CD14-positive monocyte (primary cell): ENCODE measurements around the gene POU2F2. TPM values are rescaled to one million over a fixed set of nuclear protein-coding genes. Genes with fewer than 3 reads are reported as not detected.

Experiments used
- DNase-seq, 3 donors: peaks; one replicate each; pipeline ENCODE4 v3.0.0-alpha.2; 2011 to 2022
- H2AFZ ChIP-seq: 2 replicates; pipeline ENCODE4 v1.6.0; 2012; ENCODE audit warnings: mild to moderate bottlenecking, low read depth, low read length, inconsistent platforms; ENCODE audit not compliant: insufficient read depth, poor library complexity, severe bottlenecking
- H3K27ac ChIP-seq, 2 donors: 1 replicate in 1 of 2; 2 replicates in 1 of 2; pipeline ENCODE4 v1.5.1; 2012 to 2013; ENCODE audit warnings: low read length in 2 of 2, control low read depth in 1 of 2, inconsistent platforms in 1 of 2, low read depth in 1 of 2, mild to moderate bottlenecking in 1 of 2
- H3K27me3 ChIP-seq, 2 donors: one replicate each; pipeline versions ENCODE4 v1.6.0 to v1.6.1; 2011 to 2013; ENCODE audit warnings: low read length in 2 of 2; ENCODE audit not compliant: control insufficient read depth in 2 of 2, insufficient read depth in 2 of 2
- H3K36me3 ChIP-seq, 2 donors: replicated peaks in 1 of 2; 1 replicate in 1 of 2; 2 replicates in 1 of 2; pipeline versions ENCODE4 v1.5.1 to v1.6.1; 2012 to 2013; ENCODE audit warnings: low read length in 2 of 2, control low read depth in 1 of 2, inconsistent platforms in 1 of 2, mild to moderate bottlenecking in 1 of 2; ENCODE audit not compliant: insufficient read depth in 2 of 2, control insufficient read depth in 1 of 2
- H3K4me1 ChIP-seq, 2 donors: 1 replicate in 1 of 2; 2 replicates in 1 of 2; pipeline versions ENCODE4 v1.5.1 to v1.6.1; 2012 to 2013; ENCODE audit warnings: low read length in 2 of 2, control low read depth in 1 of 2, inconsistent platforms in 1 of 2, mild to moderate bottlenecking in 1 of 2, moderate library complexity in 1 of 2; ENCODE audit not compliant: insufficient read depth in 2 of 2, control insufficient read depth in 1 of 2
- H3K4me2 ChIP-seq: replicated peaks from 2 replicates; pipeline ENCODE3; 2012; ENCODE audit warnings: low read length, moderate library complexity, mild to moderate bottlenecking; ENCODE audit not compliant: poor library complexity, severe bottlenecking; ENCODE audit errors: extremely low read depth
- H3K4me3 ChIP-seq, 3 experiments: fragments of 200-600 bp in 1 of 3; sonication (generic) in 1 of 3; replicated peaks in 1 of 3; 1 replicate in 2 of 3; 2 replicates in 1 of 3; pipeline ENCODE4 v1.5.1; 2011 to 2013; ENCODE audit warnings: low read length in 3 of 3, mild to moderate bottlenecking in 3 of 3, control low read depth in 2 of 3, low read depth in 2 of 3, inconsistent platforms in 1 of 3, moderate library complexity in 1 of 3
- H3K79me2 ChIP-seq: 2 replicates; pipeline ENCODE4 v1.6.0; 2012; ENCODE audit warnings: mild to moderate bottlenecking, control low read depth, inconsistent platforms, low read length, moderate library complexity; ENCODE audit not compliant: insufficient read depth
- H3K9ac ChIP-seq: 2 replicates; pipeline ENCODE4 v1.6.0; 2017; ENCODE audit warnings: low read length, mild to moderate bottlenecking; ENCODE audit not compliant: insufficient read depth, poor library complexity, severe bottlenecking
- H3K9me3 ChIP-seq, 2 donors: replicated peaks in 1 of 2; 1 replicate in 1 of 2; 2 replicates in 1 of 2; pipeline versions ENCODE4 v1.5.1 to v1.6.1; 2012 to 2013; ENCODE audit warnings: low read length in 2 of 2, control low read depth in 1 of 2; ENCODE audit not compliant: control insufficient read depth in 1 of 2, insufficient read depth in 1 of 2
- H4K20me1 ChIP-seq: 2 replicates; pipeline ENCODE4 v1.6.0; 2012; ENCODE audit warnings: mild to moderate bottlenecking, low read length, control low read depth, moderate library complexity; ENCODE audit not compliant: insufficient read depth
- H3K27ac Mint-ChIP-seq, 7 donors: one replicate each; pipeline ENCODE4 v1.8.0; 2020; ENCODE audit warnings: mild to moderate bottlenecking in 7 of 7, mixed read lengths in 7 of 7, moderate library complexity in 6 of 7, inconsistent platforms in 2 of 7
- H3K27me3 Mint-ChIP-seq, 3 donors: one replicate each; pipeline ENCODE4 v1.8.0; 2021 to 2022; ENCODE audit warnings: low read depth in 3 of 3, mild to moderate bottlenecking in 3 of 3, mixed read lengths in 3 of 3, moderate library complexity in 3 of 3, inconsistent platforms in 1 of 3
- H3K36me3 Mint-ChIP-seq, 2 donors: one replicate each; pipeline ENCODE4 v1.8.0; 2020; ENCODE audit warnings: mixed read lengths in 2 of 2, inconsistent platforms in 1 of 2, mild to moderate bottlenecking in 1 of 2
- H3K4me1 Mint-ChIP-seq: one replicate; pipeline ENCODE4 v1.8.0; 2020; ENCODE audit warnings: mild to moderate bottlenecking, mixed read lengths
- H3K4me3 Mint-ChIP-seq, 2 donors: one replicate each; pipeline ENCODE4 v1.8.0; 2020; ENCODE audit warnings: mild to moderate bottlenecking in 2 of 2, mixed read lengths in 2 of 2, moderate library complexity in 1 of 2
- H3K9me3 Mint-ChIP-seq, 7 donors: one replicate each; pipeline ENCODE4 v1.8.0; 2020 to 2022; ENCODE audit warnings: mixed read lengths in 7 of 7, mild to moderate bottlenecking in 6 of 7, moderate library complexity in 6 of 7, inconsistent platforms in 2 of 7
- CTCF ChIP-seq: fragments of 200-600 bp; IDR thresholded peaks from one replicate; pipeline ENCODE4 v1.8.0; 2022; ENCODE audit warnings: antibody characterized with exemption, mild to moderate bottlenecking
- WGBS: methylation state at CpG from one replicate; pipeline ENCODE4 v1.1.5; 2013; ENCODE audit warnings: missing lambda C conversion rate; ENCODE audit not compliant: insufficient coverage; 5-methylcytosine and 5-hydroxymethylcytosine counted together
- intact Hi-C, 2 donors: fragments of 100-400 bp; cut with micrococcal nuclease; formaldehyde crosslinking; loops; one replicate each; pipeline versions ENCODE4 v1.15.0 to v1.15.1; 2023
- polyA plus RNA-seq, 3 donors: library from polyadenylated mRNA; depleted of rRNA in 1 of 3; unstranded in 2 of 3; stranded (reverse) in 1 of 3; fragments of 300-500 nt in 2 of 3; fragments of >200 nt in 1 of 3; fragmentation: Illumina TruSeq in 2 of 3; gene quantifications; 1 replicate in 2 of 3; 2 replicates in 1 of 3; pipeline ENCODE4 v1.2.3, GENCODE V29; 2012 to 2021

The POU2F2 gene
- polyA plus RNA-seq, 3 donors: 20.0 to 147 (median 28.2) TPM

GRCh38 chr19:42152910-42153671 is 20.8 kb upstream of the POU2F2 start:
- H3K27me3 Mint-ChIP-seq: peaks cover 17 to 33% (median 20%) of the 10 kb centered on the region in 3 donors
- H3K36me3 ChIP-seq: no peaks in the 10 kb centered on the region
- no peak overlapping the region for H3K9ac ChIP-seq
- no peak for DNase-seq
- H3K27ac Mint-ChIP-seq: no peak overlapping the region
- H3K4me3 Mint-ChIP-seq: no peak overlapping the region
- H2AFZ ChIP-seq: no peak overlapping the region
- H3K4me2 ChIP-seq: no peak overlapping the region
- H3K27ac ChIP-seq: no peak overlapping the region
- no peaks in the 10 kb centered on the region for H3K9me3 ChIP-seq
- peaks cover 0 to 2% (median 0%) of the 10 kb centered on the region in 7 donors for H3K9me3 Mint-ChIP-seq
- intact Hi-C loops: no loop called here
- H3K79me2 ChIP-seq: no peaks in the 10 kb centered on the region
- peaks cover 0 to 4% of the 10 kb centered on the region in 2 donors for H3K27me3 ChIP-seq
- WGBS: over 99% methylated on average over 24 of the region's 25 CpGs
- H3K36me3 Mint-ChIP-seq: no peaks in the 10 kb centered on the region
- H3K4me3 ChIP-seq: no peak overlapping the region
- peaks cover 15% of the 10 kb centered on the region for H3K4me1 Mint-ChIP-seq
- peaks cover 6 to 9% of the 10 kb centered on the region in 2 donors for H3K4me1 ChIP-seq
- no peaks in the 10 kb centered on the region for H4K20me1 ChIP-seq
- no peak for TF ChIP-seq CTCF

DNA sequence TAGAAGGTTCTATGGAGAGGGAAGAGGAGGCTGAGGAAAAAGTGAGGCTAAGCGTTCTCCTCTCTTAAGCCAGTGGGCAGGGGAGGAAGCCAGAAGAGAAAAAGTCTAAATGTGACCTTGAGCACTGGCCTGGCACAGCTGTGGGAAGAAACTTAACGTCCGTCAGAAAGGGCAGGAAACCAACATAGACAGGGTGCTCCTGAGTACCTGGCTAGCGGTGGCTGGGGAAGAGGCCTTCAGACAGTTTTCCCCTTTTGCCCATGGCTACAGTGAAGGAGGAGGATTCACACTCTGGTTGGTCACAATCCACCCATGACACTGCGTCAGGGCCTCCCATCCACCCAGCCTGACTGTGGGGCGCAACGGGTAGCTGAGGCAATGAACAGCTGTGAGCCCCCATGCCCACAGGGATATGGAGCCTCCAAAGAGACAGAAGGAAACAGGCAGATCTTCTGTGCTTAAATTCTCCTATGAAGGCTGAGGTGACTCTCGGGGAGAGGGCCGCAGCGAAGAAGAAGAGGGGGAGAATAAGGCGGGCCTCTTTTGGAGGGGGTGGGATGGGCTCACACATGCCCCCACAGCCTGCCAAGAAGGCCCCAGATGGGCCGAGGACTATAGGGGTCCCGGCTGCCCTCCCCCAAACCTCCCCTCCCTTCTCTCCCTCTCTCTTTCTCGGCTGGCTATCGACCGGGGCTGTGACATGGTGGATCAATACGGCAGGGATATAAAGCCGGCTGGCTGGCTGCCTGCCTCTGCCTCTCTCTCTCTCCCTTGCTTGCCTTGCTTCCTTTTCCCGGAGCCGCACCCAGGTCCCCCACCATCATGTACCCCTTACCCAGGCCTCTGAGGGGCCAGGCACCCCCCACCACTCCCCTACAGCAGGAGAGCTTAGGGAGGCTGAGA is 19.8 kb upstream of the POU2F2 start:
- Mint-ChIP-seq H3K27me3 (peaks cover 18 to 31% (median 20%) of the 10 kb centered on the region in 3 donors), H3K9me3 (peaks cover 0 to 2% (median 0%) of the 10 kb centered on the region in 7 donors), H3K4me3 (no peak overlapping the region), H3K36me3 (no peaks in the 10 kb centered on the region), H3K27ac (peak overlapping the region in 1 of 7 donors; percentile 55), H3K4me1 (peaks cover 19% of the 10 kb centered on the region)
- no peak overlapping the region for H2AFZ ChIP-seq
- 100% methylated on average over 8 of the region's 20 CpGs for WGBS
- H4K20me1 ChIP-seq: no peaks in the 10 kb centered on the region
- no peak overlapping the region for H3K9ac ChIP-seq
- H3K4me2 ChIP-seq: no peak overlapping the region
- peaks cover 9% of the 10 kb centered on the region in 2 donors for H3K4me1 ChIP-seq
- H3K36me3 ChIP-seq: no peaks in the 10 kb centered on the region
- no peaks in the 10 kb centered on the region for H3K9me3 ChIP-seq
- no peak for TF ChIP-seq CTCF
- H3K27me3 ChIP-seq: peaks cover 0 to 4% of the 10 kb centered on the region in 2 donors
- no peak overlapping the region for H3K4me3 ChIP-seq
- DNase-seq: no peak
- no peak overlapping the region for H3K27ac ChIP-seq
- intact Hi-C loops: no loop called here
- no peaks in the 10 kb centered on the region for H3K79me2 ChIP-seq
